HG03439 (cell line): ENCODE data around the gene CHMP3.
"Not testable (repeated sequence)": the region's sequence is repeated elsewhere in the genome, so short reads cannot be mapped to it uniquely, and the experiment has no call there.

ENCODE experiments used
- ATAC-seq: cut with Tn5 transposase; IDR thresholded peaks from one replicate; pipeline ENCODE4 v1.9.1; 2021; ENCODE audit warnings: mild to moderate bottlenecking, moderate library complexity; ENCODE audit not compliant: unreplicated experiment

CHMP3 gene

DNA sequence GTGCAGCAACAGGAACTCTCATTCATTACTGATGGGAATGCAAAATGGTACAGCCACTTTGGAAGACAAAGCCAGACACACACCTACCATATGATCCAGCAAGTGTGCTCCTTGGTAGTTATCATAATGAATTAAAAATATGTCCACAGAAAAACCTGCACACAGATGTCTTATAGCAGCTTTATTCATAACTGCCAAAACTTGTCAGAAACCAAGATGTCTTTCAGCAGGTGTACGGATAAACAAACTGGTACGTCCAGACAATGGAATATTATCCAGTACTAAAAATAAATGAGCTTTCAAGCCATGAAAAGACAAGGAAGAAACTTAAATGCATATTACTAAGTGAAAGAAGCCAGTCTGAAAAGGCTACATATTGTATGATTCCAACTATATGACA, 50.4 kb downstream of the CHMP3 start:
- no peak for ATAC-seq

DNA sequence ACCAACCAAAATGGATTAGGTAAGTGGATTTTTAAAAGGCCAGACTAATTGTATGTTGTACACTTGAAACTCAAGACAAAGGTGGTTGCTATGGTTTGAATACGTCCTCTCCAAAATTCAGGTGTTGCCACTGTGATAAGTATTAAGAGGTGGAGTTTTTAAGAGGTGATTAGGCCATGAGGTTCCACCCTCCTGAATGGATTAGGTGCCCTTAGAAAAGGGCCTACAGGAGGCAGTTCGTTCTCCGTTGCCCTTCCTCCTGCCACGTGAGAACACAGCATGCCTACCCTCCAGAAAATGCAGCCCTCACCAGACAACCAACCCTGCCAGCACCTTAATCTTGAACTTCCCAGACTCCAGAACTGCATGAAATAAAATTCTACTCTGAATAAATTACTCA, 51.2 kb downstream of the CHMP3 start:
- ATAC-seq, result no peak

DNA sequence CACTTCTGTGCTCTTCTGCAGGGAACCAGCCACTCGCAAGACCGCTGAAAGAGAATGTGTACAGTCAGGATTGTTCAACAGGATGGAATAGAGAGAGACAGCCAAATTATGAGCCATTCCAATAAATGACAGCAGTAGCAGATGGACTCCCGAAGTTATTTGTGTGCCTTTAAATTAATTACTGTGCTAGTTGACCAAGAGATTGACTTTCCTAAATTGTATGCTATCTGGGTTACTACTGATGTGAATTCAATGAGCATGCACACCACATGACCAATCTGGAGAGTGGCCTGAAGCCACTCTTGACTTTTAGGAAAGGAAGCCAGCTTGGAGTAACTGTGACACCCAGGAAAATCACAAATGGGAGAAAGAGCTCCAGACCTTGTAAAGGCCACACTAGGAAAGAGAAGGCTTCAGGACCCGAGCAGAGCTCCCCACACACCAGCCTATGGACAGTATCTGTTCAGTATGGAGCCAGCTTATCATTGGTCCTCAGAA, 52.8 kb downstream of the CHMP3 start:
- ATAC-seq, result no peak

DNA sequence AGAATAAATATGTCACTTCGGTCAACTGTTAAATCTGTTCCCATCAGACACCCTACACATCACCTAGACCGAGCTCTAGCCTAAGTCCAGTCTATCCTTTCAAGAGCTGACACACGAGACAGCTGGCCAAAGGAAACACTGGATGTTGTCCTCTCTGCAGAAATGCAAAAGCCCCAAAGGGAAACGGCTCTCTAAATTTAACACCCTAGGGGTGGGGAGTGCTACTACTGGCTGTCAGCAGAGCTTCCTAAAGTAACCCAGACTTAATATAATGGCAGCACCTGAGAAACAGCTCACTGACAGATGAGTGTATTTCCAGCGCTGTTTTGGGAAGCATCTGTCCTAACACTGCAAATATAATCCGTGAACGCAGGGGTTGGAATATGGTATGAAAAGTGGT, 55.6 kb downstream of the CHMP3 start:
- no peak for ATAC-seq

DNA sequence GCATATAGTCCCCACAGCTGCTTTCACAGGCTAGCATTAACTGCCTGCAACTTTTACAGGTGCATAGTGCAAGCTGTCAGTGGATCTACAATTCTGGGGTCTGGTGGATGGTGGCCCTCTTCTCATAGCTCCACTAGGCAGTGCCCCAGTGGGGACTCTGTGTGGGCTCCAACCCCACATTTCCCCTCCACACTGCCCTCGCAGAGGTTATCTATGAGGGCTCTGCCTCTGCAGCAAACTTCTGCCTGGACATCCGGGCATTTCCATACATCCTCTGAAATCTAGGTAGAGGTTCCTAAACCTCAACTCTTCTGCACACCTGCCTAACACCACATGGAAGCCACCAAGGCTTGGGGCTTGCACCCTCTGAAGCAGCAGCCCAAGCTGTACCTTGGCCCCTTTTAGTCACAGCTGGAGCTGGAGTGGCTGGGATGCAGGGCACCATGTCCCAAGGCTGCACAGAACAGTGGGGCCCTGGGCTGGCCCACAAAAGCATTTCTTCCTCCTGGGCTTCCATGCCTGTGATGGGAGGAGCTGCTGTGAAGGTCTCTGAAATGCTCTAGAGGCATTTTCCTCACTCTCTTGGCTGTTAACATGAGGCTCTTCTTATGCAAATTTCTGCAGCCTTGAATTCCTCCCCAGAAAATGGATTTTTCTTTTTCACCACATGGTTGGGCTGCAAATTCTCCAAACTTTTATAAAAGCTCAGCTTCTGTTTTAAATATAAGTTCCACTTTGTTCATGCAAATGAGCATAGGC, 62.7 kb downstream of the CHMP3 start:
- no peak for ATAC-seq

DNA sequence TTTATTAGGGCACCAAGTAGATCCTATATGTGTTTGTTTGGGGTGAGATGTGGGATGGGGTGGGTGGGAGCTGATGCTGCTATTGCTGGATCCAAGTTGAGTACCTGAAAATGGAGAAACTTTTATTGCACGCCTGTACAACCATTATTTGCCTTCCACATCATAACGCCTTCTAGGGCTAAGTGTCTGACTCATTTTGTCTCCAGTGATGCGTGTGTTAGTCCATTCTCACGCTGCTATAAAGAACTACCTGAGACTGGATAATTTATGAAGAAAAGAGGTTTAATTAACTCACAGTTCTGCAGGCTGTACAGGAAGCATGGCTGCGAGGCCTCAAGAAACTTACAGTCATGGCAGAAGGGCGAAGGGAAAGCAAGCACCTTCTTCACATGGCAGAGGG, 63.9 kb downstream of the CHMP3 start:
- no peak for ATAC-seq

DNA sequence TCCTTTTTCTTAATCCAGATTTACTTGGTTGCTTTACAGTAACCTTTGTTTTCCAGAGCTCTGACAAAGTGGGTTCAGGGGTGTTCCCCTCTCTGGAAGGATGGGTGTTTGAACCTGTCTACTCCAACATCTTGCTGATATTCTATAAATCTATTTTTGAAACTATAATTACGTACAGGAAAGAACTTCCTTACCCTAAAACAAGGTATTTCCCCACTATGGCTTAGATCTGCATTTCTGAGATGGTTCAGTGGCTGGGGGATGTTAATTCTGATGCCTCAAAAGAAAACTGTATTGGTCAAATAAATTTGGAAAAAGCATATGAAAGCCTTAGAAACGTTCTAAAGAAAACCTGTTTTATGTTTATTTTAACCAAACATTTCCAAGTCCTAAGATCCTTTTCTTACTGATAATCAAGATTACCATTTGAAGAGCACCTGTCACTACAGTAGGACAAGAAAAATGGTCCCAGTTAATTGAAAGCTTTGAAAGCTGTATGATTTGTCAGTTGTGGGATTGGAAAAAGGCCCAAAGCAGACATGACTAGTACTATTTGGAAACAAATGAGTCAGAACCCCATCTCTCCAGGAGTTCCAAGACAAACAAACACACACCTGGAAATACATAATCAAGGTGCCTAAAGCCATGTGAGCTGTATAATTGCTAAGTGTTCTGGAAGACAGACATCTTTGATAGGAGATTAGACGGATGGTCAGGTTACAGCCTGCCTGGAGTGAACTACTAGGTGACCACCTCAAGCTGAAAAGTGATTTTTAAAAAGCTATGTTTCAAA, 64.6 kb downstream of the CHMP3 start:
- ATAC-seq, result no peak

DNA sequence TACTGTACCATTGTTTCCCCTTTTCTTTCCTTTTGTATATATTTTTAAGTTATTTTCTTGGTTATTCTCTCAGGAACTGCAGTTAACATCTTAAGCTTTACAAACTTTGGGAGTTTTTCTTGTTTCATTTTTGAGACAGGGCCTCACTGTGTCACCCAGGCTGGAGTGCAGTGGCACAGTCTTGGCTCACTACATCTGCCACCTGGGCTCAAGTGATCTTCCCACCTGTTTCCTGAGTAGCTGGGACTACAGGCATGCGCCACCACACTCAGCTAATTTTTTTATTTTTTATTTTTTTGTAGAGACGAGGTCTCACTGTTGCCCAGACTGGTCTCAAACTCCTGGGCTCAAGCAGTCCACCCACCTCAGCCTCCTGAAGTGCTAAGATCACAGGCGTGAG, 66.9 kb downstream of the CHMP3 start:
- not testable (repeated sequence) for ATAC-seq

DNA sequence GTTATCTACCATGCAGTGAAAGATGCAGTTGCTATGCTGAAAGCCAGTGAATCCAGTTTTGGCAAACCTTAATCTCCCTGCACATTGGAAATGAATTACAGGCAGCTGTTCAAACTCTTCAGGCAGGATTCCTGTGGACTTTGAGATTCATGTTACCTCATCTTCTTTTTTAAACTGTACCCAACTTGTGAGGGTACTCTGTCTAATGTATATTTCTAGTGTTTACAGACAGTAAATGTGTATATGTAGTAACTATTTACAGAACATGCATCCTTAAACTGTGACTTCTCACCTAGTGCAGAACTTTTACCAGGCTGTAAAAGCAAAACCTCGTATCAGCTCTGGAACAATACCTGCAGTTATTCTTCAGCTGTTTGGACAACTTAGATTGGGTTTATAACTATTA, 71.2 kb downstream of the CHMP3 start:
- ATAC-seq, result no peak

DNA sequence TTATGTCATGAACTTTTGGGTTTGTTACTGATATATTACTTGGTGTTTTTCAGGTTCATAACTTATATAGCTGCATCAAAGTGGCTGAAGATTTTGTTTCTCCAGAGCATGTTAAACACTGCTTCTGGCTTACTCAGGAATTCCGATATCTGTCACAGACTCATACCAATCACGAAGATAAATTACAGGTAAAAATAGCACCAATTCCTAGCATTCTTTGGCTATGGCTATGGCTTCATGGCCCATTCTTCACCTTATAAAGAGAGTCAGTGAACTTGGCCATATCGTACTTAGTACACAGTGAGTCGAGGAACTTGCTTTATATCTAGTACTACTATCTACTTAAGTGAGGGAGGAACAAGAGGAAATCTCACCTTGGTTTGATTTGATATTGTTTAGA, 72.2 kb downstream of the CHMP3 start:
- ATAC-seq, result no peak

DNA sequence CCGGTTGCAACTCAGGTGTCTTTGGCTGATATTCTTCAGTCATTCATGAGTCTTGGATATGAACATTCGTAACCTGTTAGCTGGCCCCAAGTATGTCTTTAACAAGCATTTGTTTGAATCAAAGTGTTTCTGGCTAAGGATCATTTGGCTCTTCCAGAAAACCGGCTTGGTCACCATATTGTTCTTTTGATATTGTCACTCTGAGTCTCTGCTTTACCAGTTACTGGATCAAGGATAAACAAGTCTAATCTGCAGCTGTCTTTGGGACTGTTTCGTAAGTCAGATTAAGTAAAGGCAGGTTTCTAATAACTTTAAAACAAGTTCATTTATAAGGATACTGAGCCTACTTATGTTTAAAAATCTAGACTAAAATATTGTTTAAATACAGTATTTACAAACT, 73.0 kb downstream of the CHMP3 start:
- no peak for ATAC-seq

DNA sequence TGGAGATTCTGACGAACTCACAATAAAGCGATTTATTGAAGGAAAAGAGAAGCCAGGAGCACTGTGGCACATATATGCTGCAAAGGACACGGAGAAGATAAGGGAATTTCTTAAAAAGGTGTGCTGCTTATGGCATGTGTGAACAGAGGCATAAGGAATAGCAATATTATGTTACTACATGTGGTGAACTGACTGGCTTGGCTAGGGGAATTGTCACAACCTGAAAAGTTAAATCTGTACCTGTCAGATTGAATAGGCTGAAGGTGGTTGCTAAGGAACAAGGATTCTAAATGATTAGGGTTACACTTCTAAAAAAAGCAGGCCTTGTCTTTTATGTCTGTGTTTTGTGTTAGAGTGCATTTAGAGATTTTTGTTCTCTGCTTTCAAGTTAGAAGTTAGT, 73.7 kb downstream of the CHMP3 start:
- ATAC-seq, result no peak

DNA sequence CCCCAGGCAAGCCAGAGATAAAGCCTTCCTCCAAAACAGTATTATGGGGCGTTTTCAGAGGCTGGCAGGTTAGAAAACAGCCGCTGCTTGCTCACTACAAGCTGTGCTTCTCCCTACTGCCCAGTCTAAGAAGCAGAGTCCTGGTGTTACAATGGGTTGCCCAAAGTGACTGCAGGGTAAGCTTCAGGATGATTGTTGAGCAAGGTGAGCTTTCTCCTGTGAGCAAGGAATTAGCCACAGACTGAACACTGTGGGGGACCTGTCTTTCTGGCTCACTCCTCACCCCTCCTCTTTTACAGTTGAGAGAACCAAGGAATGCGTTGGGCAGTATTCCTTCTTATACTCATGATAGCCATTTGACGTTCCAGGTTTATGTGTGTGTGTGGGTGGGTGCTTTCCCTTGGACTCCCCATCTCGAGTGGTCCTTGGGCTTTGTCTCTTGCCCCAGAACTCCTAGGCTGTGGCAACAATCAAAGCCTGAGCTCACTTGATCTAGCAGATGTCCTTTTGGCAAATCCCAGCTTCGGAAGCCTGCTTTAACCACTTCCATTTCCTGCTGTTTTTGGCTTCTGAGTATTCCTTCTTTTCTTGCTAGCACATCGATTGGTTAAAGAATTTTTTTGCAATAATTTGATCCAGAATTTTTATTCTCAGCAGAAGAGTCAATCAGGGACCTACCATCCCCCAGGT, 74.5 kb downstream of the CHMP3 start:
- ATAC-seq, result no peak

DNA sequence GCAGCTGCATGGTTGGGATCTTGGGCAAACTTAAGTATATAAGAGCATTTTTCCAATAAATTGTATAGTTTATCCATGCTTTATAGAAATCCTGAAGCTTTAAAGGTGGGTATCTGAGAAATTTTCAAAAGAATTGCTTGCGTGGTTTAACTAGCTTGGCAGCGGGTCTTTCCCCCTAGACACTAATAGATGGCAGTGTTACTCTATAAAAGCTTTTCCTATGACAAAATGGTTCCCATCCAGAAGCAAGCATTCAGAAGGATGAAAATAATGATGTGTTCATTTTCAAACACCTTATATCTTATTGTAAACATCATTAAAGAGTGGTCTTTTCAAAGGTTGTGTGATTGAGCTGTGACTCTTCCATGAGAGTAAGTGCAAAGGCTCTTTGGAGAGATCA, 76.2 kb downstream of the CHMP3 start:
- ATAC-seq, result no peak

DNA sequence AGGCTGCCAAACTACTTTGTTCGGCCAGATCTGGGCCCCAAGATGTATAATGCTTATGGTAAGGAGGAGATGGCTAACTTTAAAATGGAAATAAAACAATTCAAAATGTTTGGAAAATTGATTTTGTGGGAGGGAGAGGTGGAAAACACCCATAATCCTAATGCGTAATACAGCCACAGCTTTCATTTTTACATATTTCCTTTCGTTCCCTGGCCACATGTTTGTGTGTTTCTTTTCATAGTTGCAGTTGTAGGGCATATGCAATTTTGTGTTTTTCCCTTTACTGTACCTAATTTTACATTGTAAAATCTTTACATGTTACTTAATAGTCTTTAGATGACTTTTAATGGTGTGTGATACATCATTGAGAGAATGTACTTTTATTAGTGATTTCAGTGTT, 77.4 kb downstream of the CHMP3 start:
- ATAC-seq, result no peak

DNA sequence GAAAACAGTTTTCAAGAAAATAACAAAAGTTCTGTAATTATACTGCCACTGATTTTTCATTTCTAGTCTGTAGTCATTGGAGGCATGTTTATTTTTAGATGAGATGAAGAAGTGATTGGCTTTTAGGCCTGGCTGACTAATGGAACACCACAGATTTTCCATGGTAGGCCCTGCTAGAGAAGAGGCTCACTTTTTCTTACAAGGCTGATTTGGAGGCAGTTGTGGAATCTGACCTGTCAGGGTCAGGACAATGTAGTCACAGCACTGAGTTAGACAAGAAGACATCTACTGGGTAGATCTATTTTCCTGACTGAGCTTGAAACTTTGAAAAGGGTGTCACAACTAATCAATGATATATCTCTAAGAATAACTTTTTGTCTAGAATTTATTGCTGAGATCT, 78.1 kb downstream of the CHMP3 start:
- ATAC-seq, result no peak

DNA sequence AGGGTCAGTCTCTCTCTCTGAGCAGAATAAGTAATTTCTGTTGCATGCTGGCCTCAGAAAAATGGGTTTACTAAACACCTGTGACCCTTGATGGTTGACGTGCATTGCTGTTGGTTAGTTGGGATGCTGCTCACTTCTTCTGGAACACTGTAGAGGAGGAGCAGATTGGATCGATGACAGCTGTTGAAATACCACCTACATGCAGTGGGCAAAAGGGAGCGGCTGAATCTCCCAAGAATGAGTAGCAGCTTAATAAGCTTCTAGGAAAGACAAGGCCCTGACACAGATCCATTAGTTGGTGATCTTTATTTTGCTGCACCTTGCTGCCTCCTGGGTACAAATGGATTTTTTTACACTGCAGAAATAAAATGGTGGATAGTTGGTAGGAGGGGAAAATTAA, 78.9 kb downstream of the CHMP3 start:
- ATAC-seq, result no peak

DNA sequence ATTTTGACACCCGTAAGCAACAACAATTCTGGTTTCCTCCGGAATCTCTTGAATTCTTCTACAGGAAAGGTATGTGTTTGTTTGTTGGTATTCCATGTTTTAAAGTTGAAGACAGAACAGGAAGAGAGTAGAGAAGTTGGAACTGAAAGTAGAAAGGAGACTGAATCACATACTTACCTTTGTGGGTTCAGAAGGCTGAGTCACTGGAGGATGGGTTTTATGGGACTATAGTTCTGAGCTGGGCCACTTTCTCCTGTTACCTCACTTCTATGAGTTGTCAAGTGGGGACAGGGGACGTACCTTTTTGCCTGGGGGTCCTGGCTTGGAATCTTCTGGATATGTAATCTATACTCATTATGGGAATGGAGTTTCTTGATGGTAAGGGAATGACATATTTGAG, 81.2 kb downstream of the CHMP3 start:
- ATAC-seq, result no peak

DNA sequence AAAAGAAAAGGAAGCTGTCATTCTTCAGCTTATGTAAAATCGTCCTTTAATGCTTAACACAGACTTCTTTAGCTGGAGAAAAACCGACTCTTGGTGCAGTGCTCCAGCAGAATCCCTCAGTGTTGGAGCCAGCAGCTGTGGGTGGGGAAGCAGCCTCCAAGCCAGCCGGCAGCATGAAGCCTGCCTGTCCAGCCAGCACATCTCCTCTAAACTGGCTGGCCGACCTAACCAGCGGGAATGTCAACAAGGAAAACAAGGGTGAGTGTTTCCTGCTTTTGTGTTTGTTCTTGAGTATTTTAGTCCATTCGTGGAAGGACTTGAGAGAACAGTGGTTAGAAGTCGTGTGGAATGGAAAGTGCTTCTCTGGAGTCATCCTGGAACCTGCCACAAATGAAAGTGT, 83.1 kb downstream of the CHMP3 start:
- no peak for ATAC-seq

DNA sequence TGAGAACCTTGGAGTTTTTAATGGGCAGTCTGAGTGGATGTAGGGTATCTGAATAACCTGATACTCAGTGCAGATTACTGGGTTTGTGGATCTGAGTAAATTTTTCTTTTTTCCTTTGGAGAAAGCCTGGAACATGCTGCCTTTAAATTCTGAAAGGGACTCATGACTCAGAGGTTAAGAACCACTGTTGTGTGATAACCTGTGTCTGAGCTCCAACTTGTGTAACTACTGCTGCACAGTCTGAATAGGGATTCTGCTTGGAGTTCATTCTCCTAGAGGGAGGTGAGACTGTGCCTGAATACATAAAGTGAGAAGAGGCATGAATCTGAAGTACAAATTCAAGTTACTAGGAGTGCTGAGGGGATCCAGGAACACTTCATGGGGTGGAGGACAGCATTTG, 85.9 kb downstream of the CHMP3 start:
- no peak for ATAC-seq

DNA sequence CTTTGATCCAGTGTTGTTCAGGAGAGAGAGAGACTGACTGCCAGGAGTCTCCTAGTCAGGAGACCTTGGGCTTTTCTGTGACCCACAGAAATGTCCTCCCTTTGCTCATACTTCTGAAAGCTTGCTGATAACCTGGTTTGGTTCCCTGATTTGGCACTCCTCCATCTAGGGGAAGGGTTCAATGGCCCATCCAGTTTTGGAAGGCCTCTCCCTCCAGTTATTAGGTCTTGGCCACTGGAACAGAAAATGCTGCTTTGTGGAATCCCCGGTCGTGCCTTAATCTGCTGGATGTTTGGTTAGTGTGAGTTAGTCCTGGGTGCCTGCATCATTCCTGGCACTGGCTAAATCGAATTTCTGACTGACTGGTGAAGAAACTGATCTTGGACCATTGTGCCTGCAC, 86.3 kb downstream of the CHMP3 start:
- no peak for ATAC-seq

DNA sequence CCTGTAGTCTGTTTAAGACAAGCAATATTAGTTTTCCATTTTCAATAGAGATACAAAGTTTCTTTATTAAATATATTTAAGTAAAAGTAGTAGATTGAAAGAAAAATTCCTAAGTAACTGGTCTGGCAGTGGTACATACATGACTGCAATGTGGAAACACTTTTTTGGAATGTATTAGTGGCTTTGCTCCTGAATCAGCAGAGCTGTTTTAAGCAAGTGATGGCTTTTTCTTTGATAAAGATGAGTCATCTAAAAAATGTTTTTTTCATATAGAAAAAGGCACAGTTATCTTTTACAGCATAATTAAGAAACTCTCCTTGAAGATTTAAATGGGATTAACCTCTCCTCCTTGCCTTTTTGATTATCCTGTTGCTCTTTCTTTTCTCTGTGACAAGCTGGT, 87.2 kb downstream of the CHMP3 start:
- no peak for ATAC-seq
